NCI-H524 (cell line): ENCODE data around the gene ZNF681.
A peak's percentile ranks its signal among the peaks of the same experiment; 100 is the strongest.
"Not testable (repeated sequence)": the region's sequence is repeated elsewhere in the genome, so short reads cannot be mapped to it uniquely, and the experiment has no call there.

Source experiments
- DNase-seq, 2 experiments: peaks; one replicate each; lab custom pipeline; 2025; lab: John Stamatoyannopoulos, UW

ZNF681 gene

DNA sequence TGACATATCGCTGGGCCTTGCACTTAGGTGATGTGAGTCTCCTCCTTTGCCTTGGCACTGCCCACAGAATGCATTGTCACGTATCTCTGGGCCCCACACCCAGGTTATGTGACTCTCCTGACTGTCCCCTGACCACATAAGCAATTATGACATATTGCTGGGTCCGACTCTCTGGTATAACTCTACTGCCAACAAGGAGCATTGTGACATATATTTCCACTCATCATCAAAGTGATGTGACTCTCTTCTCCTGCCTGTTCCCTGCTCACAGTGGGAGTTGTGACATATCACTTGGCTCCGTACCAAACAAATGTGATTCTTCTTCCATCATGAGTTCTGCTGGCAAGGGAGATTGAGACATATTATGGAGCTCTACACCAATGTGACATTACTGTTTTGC lies 15.4 kb upstream of the ZNF681 start:
- DNase-seq = no peak

DNA sequence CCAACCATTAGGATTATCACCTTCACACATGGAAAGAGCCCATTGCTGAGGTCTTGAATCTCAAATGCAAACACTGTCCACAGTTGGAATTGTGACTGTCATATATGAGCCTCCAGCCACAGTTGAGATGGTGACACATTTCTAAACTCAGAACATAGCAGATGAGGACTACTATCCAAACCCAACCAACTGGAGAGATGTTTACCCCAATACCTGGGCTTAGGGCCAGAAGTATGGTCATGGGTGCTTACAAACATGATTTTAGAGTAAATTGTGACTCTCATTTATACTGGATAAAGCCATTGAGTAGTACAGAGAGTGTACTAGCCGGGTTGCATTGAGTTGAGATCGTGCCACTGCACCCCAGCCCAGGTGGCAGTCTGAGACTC lies 14.0 kb upstream of the ZNF681 start:
- DNase-seq = no peak

DNA sequence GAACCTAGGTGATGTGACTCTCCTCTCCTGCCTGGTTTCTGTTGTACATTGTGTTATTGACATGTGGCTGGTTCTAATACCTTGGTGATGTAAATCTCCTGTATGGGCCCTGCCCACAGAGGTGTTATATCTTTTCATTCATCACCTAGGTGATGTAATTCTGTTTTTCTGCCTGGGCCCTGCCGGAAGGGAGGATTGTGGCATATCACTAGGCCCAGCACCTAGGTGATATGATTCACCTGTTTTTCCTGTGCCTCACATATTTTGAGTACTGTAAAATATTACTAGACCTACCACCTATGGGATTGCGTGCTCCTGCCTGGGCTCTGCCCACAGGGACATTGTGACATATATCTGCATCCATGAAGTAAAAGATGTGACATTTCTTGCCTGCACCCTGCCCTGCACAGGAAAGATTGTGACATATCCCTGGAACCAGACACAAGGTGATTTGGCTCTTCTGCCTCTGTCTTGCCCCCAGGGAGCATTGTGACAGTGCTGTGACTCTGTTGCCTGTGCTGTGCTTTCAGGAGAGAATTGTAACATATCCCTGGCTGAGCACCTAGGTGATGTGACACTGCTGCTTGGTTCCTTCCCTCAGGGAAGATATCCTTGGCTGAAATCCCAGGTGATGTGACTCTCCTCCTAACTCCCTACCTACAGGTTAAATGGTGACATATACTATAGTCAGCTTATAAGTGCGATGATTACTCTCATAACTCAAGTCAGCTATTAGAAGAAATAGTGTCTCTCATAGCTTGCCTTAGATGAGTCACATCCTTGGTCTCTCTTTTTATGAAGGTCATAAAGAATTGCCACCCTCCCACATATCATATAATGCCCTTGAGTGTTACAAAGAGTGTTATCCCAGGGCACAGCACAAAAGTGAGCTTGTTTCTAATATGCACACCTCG lies 13.3 kb upstream of the ZNF681 start:
- no peak for DNase-seq

DNA sequence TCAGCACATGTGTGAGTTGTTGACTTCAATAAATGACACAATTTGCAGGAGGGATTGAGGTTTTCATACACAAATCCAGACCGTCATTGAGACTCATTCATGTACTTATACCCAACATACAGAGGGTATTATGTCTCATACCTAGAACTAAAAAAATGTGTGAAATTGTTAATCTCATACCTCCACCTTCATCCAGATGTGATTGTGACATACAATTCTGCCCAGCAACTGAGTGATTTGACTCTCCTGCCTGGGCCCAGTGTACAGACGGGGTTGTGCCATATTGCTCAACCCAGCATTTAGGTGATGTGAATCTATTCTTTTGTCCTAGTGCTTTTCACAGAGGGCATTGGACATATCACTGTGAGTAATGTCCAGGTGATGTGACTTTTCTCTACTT lies 12.6 kb upstream of the ZNF681 start:
- no peak for DNase-seq

DNA sequence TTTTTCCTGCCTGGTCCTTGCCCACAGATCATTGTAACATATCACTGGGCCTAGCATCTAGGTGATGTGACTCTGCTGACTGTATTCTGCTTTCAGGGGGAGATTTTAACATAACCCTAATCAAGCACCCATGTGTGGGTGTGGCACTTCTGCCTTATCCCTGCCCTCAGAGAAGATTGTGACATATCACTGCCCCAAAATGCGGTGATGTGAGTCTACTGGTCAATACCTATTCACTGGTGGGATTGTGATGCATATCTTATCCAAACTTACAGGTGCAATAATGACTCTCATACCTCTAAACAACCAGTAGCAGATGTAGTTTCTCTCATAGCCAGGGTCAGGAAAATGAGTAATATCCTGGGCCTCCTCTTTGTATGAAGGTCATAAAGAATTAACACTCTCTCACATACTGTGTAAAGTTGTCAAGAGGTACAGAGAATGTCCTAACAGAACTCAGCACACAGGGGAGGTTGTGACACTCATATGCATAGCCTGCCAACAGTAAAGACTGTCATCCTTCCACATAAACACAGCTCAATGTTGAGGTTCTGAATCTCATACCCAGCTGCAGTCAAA lies 12.1 kb upstream of the ZNF681 start:
- no peak for DNase-seq

DNA sequence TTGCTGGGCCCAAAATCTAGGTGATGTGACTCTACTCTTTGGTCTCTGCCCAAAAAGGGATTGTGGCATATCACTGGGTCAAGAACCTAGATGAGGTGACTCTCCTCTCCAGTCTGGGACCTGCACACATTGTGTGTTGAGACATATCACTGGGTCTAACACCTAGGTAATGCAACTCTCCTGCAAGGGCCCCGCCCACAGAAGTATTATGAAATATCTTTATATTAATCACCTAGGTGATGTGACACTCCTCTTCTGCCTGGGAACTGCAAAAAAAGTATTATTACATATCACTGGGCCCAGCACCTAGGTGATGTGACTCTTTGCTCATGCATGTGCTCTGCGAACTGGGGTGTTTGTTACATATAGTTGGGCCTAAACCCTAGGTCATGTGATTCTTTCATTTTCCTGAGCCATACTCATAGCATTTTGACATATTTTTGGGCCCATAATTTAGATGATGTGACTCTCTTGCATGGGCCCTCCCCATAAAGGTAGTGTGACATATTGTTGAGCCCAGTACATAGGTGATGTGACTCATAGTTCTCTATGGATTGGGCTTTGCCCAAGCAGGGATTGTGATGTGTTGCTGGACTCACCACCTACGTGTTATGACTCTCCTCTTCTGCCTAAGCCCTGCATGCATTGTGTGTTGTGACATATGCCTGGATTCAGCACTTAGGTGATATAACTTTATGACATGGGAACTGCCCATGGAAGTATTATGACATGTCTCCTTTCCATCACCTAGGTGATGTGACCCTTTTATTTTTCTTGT lies 11.2 kb upstream of the ZNF681 start:
- DNase-seq = no peak

DNA sequence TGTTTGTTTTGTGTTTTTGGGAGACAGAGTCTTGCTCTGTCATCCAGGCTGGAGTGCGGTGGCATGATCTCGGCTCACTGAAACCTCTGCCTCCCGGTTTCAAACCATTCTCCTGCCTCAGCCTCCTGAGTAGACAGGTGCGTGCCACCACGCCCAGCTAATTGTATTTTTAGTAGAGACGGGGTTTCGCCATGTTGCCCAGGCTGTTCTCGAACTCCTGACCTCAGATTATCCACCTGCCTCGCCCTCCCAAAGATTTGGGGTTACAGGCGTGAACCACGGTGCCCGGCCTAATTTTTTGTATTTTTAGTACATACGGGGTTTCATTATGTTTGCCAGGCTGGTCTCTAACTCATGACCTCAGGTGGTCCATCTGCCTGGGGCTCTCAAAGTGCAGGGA lies 8.3 kb upstream of the ZNF681 start:
- DNase-seq = no peak

DNA sequence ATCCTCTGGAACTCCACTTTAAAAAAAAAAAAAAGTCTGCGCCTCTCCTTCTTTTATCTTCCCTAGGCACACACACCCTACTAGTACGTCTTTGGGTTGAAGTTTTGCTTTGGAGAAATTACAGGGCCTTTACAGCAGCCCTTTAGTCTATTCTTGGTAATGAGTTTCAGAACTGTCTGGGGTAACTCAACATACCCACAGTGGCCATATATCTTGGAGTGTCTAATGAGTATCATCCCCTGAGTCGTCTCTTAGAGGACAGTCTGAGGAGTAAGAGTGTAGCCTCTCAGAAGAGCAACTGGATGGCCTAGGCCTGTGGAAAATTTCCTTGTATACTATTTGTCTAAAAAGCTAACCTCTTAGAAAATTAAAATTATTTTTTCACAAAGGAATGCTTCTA lies 6.1 kb upstream of the ZNF681 start:
- no peak for DNase-seq

DNA sequence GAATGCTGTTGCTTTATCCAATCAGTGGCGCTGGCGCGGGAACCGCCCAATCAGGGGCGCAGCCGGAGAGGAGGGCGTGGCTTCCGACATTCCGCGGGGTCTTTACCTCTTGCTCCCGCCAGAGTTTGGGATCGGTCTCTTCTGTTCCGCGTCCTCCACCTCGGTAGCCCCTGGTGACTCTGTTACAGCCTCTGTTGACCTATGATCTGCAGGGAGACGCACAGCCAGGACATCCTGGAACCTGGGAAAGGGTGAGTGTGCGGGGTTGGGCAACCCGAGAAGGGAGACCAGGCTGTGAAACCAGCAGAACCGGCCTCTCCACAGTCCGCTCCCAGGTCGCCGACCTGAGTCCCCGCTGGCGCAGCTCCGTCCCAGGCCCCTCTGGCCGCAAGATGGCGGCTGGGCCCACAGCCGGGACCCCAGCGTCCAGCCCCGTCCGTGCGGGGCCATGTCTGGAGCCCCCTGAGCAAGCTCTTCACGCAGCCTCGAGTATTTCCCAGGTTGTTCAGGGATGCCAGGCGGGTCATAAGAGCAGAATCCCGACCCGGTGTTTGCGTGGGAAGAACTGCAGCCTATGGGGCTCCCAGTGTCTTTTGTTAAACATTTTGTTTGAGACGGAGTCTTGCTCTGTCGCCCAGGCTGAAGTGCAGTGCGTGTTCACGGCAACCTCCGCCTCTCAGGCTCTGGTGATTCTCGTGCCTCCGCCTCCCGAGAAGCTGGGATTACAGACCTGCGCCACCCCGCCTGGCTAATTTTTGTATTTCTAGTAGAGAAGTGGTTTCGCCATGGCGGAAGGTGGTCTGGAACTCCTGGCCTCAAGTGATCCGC lies 4.4 kb upstream of the ZNF681 start:
- peak; percentile 15 to 25 for DNase-seq

DNA sequence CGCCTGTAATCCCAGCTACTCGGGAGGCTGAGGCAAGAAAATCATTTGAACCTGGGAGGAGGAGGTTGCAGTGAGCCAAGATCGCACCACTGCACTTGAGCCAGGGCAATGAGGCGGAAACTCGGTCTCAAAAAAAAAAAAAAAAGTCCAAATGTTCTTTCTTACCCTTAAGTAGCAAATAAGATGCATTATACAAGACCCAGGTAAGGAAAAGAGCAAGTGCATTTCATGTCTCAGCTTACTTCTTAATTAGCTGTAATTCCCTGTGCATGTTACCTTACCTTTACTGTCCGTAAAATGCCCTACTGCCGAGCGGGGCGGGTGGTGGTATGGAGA lies 3.8 kb upstream of the ZNF681 start:
- DNase-seq = no peak

DNA sequence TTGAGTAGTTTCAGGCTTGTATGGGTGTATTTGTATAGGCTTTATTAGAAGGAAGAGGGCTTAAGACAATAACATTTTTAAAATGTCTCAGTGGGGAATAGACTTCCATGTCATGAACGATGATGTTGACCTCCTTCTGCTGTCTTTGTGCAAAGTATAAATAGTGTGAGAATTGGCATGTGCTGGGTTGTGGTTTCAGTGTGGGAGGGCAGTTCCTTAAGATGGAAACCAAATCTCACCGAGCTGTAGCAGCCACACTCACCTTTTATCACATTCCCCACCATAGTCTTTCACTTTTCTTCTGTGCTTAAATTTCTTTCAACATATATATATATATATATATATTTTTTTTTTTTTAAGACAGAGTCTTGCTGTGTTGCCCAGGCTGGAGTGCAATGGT lies 1.6 kb upstream of the ZNF681 start:
- DNase-seq = not testable (repeated sequence)

DNA sequence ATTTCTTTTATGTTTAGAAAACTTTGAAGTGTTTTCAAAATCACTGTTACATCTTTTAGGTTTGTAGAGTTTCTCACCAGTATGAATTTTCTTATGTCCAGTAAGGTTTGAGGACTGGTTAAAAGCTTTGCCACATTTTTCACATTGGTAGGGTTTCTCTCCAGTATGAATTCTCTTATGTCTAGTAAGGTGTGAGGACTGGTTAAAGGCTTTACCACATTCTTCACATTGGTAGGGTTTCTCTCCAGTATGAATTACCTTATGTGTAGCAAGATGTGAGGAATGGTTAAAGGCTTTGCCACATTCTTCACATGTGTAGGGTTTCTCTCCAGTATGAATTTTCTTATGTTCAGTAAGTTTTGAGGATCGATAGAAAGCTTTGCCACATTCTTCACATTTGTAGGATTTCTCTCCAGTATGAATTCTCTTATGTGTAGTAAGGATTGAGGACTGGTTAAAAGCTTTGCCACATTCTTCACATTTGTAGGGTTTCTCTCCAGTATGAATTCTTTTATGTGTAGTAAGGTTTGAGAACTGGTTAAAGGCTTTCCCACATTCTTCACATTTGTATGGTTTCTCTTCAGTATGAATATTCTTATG lies 15.0 kb downstream of the ZNF681 start:
- not testable (repeated sequence) for DNase-seq

DNA sequence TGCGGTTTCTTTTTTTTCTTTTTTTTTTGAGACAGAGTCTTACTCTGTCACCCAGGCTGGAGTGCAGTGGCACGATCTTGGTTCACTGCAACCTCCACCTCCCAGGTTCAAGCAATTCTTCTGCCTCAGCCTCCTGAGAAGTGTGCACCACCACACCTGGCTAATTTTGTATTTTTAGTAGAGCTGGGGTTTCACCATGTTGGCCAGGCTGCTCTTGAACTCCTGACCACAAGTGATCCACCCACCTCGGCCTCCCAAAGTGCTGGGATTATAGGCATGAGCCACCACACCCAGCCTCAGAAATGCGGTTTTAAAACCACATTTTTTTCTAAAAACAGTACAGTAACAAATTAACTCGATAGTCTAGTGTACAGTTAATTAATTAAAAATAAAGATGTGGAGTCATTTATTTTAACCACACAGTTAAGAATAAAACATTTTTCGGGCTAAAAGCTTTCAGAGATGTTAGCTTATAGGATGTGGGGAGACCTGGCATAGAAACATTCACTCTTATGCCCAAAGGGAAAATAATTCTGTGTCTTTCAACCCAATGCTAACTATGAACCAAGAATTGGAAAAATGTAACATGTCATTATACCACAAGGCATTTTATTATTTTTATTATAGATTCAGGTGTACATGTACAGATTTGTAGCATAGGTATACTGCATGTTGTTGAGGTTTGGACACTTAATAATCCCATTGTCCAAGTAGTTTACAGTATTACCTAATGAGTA lies 27.8 kb downstream of the ZNF681 start:
- DNase-seq = not testable (repeated sequence)

DNA sequence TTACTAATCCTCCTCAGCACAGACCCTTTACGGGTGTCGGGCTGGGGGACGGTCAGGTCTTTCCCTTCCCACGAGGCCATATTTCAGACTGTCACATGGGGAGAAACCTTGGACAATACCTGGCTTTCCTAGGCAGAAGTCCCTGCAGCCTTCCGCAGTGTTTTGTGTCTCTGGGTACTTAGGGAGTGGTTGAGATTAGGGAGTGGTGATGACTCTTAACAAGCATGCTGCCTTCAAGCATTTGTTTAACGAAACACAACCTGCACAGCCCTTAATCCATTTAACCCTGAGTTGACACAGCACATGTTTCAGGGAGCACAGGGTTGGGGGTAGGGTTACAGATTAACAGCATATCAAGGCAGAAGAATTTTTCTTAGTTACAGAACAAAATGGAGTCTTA lies 34.5 kb downstream of the ZNF681 start:
- DNase-seq = peak; percentile 12 to 60

DNA sequence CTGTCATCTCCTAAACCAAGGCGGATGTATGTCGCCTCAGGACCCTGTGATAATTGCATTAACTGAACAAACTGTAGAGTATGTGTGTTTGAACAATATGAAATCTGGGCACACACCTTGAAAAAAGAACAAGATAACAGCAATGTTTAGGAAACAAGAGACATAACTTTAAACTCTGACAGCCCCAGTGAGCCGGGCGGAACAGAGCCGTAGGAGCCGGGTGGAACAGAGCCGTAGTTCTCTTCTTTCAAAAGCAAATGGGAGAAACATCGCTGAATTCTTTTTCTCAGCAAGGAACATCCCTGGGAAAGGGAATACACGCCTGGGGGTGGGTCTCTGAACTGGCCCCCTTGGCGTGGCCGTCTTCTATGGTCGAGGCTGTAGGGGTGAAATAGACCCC lies 39.9 kb downstream of the ZNF681 start:
- DNase-seq = no peak

DNA sequence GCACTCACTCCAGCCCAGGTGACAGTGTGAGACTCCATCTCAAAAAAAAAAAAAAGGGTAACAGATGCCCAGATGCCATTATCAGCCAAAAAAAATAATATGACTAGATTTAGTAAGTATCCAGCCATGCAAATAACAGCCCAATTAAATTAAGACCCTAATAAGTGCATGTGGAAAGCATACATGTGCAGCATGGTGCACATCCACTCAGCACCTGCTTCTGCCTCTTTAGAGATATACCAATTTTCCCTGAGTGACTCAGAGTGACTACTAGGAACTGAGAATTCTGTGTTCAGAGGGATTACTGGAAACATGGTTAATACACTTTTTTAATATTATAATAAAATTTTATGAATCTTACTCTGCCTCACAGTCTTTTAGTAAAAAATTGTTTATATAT lies 41.9 kb downstream of the ZNF681 start:
- DNase-seq = no peak

DNA sequence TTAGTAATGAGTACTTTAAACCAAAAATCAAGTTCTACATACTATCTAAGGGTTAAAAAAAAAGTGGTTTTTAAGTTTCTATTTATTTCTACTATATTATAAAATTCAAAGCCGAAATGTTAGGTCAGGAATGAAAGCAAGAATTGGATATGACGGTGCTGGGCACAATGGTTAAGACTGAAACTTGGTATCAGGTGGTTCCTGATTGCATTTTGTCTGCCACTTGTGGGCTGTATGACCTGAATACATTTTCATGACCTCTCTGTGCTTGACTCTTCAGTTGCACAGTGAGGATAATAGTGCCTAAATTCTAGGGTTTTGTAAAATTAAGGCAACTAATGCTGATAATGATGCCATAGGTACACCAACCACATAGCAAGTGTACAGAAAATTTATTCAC lies 49.3 kb downstream of the ZNF681 start:
- DNase-seq = no peak

DNA sequence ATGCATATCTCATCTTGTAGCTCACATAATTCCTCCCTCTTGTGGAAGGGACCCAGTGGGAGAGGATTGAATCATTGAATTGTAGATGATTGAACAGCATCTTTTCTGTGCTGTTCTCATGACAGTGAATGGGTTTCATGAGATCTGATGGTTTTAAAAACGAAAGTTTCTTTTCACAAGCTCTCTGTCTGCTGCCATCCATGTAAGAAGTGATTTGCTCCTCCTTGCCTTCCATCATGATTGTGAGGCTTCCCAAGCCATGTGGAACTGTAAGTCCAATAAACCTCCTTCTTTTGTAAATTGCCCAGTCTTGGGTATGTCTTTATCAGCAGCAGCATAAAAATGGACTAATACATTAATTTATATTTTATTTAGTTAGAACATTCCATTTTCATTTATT lies 52.0 kb downstream of the ZNF681 start:
- no peak for DNase-seq

DNA sequence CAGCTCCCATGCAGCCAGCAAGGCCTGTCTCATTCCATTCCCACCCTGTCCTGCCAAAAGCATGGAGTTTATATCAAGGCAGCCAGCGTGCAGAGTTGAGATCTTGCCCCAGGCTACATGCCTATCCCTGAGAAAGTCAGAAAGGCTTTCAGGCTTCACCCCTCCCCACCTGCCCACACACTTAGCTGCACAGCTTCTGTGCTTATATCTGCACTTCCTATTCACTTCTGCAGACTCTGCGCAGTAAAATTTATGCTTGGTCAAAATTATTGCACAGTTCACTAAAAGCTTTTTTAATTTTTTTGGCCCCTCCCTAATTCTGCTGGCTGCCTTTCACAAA lies 59.2 kb downstream of the ZNF681 start:
- no peak for DNase-seq

DNA sequence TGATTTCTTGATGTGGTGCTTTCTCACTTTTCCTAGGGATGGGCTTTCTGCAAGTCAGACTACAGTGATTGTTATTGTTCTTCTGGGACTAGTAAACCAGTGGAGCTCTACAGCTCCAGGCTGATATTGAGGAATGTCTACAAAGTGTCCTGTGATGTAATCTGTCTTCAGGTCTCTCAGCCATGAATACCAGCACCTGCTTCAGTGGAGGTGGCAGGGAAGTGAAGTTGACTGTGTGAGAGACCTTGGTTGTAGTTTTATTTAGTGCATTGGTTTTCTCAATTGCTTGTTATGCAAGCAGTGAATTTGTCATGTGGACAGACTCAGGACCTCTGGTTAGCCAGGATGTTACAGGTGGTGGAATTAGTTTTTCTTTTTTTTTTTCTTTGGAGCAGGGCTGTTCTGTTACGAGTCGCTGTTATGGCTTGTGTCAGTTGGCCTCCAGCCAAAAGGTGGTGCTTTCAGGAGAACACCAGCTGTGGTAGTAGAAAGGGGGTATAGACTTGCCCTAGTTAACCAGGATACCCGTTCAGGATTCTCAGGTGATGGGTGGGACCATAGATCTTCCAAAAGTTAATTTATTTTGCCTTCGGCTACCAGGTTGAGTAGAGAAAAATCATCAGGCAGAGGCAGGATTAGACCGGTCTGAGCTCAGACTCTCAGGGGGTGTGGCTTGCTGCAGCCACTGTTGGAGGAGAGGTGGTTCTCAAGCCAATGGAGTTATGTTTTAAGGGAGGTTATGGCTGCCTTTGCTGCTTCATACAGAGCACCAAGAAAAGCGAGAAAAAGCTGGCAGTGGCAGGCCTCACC lies 59.8 kb downstream of the ZNF681 start:
- peak; percentile 21 to 42 for DNase-seq
